Muscle layer of duodenum (tissue), 2 donors: ENCODE measurements around the gene RNASEH2B.

ENCODE experiments used
- H3K27ac ChIP-seq: one replicate; pipeline ENCODE4 v1.7.0; 2013; ENCODE audit warnings: mild to moderate bottlenecking, low read length
- H3K27me3 ChIP-seq: one replicate; pipeline ENCODE4 v1.7.0; 2013; ENCODE audit warnings: low read depth, mild to moderate bottlenecking, control low read depth, low read length
- H3K36me3 ChIP-seq, 2 donors: one replicate each; pipeline ENCODE4 v1.7.0; 2013; ENCODE audit warnings: low read length in 2 of 2, control low read depth in 1 of 2, mild to moderate bottlenecking in 1 of 2; ENCODE audit not compliant: insufficient read depth in 2 of 2, control insufficient read depth in 1 of 2
- H3K4me1 ChIP-seq, 2 donors: one replicate each; pipeline ENCODE4 v1.7.0; 2013; ENCODE audit warnings: low read length in 2 of 2, mild to moderate bottlenecking in 2 of 2, control low read depth in 1 of 2, moderate library complexity in 1 of 2; ENCODE audit not compliant: insufficient read depth in 2 of 2, control insufficient read depth in 1 of 2
- H3K4me3 ChIP-seq, 2 donors: one replicate each; pipeline ENCODE4 v1.7.0; 2013; ENCODE audit warnings: low read length in 2 of 2, low read depth in 1 of 2, mild to moderate bottlenecking in 1 of 2
- H3K9me3 ChIP-seq, 2 donors: one replicate each; pipeline ENCODE4 v1.7.0; 2013; ENCODE audit warnings: low read length in 2 of 2, control low read depth in 1 of 2, mild to moderate bottlenecking in 1 of 2; ENCODE audit not compliant: control insufficient read depth in 1 of 2
- donor health status: healthy.

Gene RNASEH2B, protein sequence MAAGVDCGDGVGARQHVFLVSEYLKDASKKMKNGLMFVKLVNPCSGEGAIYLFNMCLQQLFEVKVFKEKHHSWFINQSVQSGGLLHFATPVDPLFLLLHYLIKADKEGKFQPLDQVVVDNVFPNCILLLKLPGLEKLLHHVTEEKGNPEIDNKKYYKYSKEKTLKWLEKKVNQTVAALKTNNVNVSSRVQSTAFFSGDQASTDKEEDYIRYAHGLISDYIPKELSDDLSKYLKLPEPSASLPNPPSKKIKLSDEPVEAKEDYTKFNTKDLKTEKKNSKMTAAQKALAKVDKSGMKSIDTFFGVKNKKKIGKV

DNA sequence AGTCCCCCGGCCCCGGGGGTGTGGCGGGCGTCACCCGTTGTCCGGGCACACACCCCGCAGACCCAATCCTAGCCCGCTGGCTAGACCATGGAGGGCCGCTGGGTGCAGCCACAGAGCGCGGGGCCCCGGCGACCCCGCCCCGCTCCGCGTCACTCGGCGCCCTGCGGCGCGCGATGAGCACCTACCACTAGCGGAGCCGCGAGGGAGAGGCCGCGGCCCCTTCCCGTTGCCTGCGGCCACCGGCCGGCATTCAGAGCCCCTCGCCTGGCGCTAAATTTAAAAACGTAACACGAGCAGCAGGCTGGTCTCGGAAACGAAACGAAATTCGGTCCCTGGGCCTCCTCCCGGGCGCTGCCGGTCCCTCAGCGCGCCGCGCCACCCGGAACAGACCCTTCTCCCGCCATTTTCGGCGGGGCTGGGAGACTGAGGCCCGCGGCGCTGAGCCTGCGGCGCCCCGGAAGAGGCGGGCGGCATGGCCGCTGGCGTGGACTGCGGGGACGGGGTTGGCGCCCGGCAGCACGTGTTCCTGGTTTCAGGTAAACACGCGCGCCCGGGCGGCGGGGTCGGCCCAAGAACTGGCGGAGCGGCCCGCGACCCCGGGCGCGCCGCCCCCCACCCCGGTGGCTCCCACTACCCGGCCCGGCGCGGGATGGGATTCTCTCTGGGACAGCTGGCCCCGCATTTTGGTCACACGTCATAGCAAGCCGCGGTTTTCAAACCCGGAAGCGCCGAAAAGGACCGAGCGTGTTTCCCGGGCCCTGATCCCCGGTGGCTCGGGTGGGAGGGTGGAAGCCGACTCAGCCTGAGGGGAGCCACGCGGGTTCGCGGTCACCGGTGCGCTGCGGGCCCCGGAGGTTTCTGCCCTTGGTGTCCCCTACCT, at the start of gene RNASEH2B:
RNASEH2B (plus strand) TSS at position 187 of the 880 bp plus-strand sequence; CDS start at position 473, 286 bp downstream.
- no peaks in the 10 kb centered on the region for H3K9me3 ChIP-seq
- peaks cover 24 to 25% of the 10 kb centered on the region in 2 donors for H3K4me1 ChIP-seq
- H3K27me3 ChIP-seq = no peaks in the 10 kb centered on the region
- no peaks in the 10 kb centered on the region for H3K36me3 ChIP-seq
- H3K4me3 ChIP-seq = peak within 1 kb of the TSS; percentile 83 to 86
- H3K27ac ChIP-seq = peak within 1 kb of the TSS; percentile 92

DNA sequence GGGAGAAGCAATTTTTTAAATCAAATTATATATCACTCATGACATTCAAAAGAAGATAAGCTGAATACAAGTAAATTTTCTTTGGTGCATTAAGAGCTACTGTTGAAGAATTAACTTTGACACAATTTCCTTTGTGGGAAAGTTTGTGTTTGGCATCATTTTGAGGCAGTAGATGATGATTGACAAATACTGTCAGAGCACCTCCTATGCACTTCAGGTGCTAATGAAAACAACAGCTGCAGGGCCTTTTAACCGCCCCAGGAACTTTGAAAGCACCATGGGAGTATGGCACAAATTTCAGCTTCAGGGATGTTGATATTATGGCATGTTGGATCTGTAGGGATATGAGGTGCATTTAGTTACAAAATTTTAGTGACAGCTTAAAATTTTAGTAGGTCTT, 45.1 kb upstream of the RNASEH2B start:
- Histone ChIP-seq H3K4me3 (no peak overlapping the region), H3K36me3 (no peaks in the 10 kb centered on the region), H3K4me1 (no peaks in the 10 kb centered on the region), H3K27ac (no peak overlapping the region), H3K27me3 (no peaks in the 10 kb centered on the region), H3K9me3 (peaks cover 0 to 6% of the 10 kb centered on the region in 2 donors)

DNA sequence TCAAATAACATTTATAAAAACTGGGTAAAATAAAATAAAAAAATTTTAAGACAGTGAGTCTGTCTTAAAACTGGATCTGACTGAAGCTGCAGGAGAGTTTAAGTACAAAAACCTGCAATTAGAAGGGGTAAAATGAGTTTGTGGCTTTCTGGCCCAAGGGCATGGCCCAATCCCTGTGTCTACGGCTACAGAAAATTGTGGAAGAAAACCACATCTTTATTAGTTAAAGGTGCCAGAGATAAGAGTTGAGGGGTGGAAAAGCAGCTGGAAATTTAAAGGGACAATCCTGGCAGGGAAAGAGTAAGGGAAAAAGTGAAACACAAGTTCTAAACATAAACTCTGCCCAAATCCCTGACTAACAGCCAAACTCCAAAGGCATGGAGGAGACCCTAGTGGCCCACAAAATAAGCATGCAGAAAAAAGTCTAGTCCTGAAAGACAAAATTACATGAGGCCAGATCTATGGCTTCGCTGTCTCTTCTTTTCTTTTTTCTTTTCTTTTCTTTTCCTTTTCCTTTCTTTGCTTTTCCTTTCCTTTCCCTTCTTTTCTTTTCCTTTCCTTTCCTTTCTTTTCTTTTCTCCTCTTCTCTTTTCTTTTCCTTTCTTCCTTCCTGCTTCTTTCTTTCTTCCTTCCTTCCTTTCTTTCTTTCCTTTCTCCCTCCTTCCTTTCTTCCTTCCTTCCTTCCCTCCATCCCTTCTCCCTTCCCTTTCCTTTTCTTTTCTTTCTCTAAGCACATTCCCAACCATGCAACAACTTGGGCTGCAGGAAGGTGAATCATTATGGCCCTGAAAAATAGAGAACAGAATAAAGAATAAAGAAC, 42.6 kb upstream of the RNASEH2B start:
- Histone ChIP-seq H3K4me1 (no peaks in the 10 kb centered on the region), H3K4me3 (no peak overlapping the region), H3K36me3 (no peaks in the 10 kb centered on the region), H3K9me3 (peaks cover 0 to 6% of the 10 kb centered on the region in 2 donors), H3K27me3 (no peaks in the 10 kb centered on the region), H3K27ac (no peak overlapping the region)

DNA sequence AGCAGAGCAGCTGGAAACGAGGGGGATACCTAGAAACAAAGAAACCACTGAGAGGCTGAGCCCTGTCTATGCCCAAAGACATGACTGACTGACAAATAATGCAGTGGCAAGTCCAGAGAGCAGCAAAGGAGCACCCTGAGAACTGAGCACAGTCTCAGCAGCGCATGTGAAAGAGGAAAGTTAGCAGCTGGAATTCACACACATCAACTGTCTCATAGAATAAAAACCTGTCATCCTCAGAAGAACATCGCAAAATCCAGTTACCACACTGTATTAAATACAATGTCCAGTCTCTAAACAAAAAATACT, 42.0 kb upstream of the RNASEH2B start:
- Histone ChIP-seq H3K4me1 (no peaks in the 10 kb centered on the region), H3K27ac (no peak overlapping the region), H3K9me3 (peaks cover 0 to 4% of the 10 kb centered on the region in 2 donors), H3K36me3 (no peaks in the 10 kb centered on the region), H3K27me3 (no peaks in the 10 kb centered on the region), H3K4me3 (no peak overlapping the region)

DNA sequence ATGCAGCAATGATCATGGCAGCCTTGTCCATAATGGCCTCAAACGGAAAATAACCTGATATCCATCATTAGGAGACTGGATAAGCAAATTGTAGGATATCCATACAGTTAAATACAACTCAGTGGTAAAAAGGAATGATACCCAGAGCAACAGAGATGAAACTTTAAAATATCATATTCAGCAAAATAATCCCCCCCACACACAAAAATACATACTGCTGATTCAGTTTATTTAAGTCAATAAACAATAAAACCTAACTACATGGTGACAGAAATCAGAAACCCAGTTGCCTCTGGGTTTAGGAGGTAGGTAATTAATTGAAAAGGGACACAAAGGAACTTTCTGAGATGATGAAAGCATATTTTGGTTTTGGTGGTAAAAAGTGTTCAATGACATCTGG, 38.2 kb upstream of the RNASEH2B start:
- Histone ChIP-seq H3K27me3 (no peaks in the 10 kb centered on the region), H3K4me3 (no peak overlapping the region), H3K36me3 (no peaks in the 10 kb centered on the region), H3K4me1 (no peaks in the 10 kb centered on the region), H3K9me3 (no peaks in the 10 kb centered on the region), H3K27ac (no peak overlapping the region)

DNA sequence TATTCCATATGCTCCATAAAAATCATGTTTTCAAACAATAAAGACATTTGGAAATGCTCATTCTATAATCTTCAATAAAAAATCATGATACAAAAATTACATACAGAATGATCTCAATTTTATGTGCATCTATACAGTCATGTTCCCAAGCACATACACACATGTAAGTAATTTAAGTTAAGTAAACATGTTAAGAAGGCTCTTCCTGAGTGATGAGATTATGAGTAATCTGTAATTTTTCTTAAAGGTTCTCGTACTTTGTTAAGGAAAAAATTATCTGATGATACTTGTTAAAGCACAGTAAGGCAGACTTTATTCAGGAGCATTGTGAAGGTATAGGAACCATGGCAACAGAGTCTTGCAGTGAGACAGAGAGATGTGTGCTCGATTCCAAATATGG, 36.1 kb upstream of the RNASEH2B start:
- no peaks in the 10 kb centered on the region for H3K4me1 ChIP-seq
- no peak overlapping the region for H3K4me3 ChIP-seq
- H3K27ac ChIP-seq = no peak overlapping the region
- H3K9me3 ChIP-seq = no peaks in the 10 kb centered on the region
- no peaks in the 10 kb centered on the region for H3K27me3 ChIP-seq
- H3K36me3 ChIP-seq = no peaks in the 10 kb centered on the region

DNA sequence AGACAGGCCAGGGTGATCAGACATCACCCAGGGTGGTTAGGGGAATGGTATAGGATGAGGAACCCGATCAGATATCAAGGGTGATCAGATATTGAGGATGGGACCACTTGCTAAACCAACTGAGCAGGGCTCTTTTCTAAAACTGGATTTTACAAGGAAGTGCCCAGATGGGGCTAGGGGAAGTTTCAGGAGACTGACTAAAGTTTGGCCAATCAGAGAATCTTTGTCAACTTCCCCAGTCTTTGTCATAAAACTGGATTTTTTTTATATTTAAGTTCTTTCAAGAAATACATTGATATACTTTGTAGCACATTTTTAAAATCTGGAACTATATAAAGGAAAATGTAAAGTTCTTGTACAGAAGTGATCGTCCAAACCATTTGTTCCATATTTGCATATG, 35.6 kb upstream of the RNASEH2B start:
- Histone ChIP-seq H3K4me1 (no peaks in the 10 kb centered on the region), H3K27me3 (no peaks in the 10 kb centered on the region), H3K36me3 (no peaks in the 10 kb centered on the region)

DNA sequence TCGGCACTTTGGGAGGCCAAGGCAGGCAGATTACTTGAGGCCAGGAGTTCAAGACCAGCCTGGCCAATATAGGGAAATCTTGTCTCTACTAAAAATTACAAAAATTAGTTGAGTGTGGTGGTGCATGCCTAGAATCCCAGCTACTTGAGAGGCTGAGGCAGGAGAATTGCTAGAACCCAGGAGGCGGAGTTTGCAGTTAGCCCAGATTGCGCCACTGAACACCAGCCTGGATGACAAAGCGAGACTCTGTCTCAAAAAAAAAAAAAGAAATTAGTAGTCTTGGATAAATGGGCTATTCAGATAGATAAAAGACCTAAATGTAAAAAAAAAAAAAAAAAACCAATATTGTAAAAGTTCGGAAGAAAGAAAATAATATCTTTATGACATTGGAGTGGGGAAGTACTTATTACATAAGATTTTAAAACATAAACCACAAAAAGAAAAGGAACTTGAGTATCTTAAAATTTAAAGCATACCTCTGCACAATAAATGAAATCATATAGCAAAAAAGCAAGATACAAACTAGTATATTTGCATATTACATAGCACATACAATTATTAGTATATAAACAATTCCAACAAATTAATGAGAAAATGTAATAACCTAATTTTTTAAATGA, 26.7 kb upstream of the RNASEH2B start:
- H3K4me1 ChIP-seq = no peaks in the 10 kb centered on the region
- H3K4me3 ChIP-seq = no peak overlapping the region
- no peaks in the 10 kb centered on the region for H3K9me3 ChIP-seq
- H3K27ac ChIP-seq = no peak overlapping the region
- H3K27me3 ChIP-seq = no peaks in the 10 kb centered on the region
- H3K36me3 ChIP-seq = no peaks in the 10 kb centered on the region

More for the DNA sequence above, 35.6 kb upstream of the RNASEH2B start:
- H3K27ac ChIP-seq = no peak overlapping the region
- no peaks in the 10 kb centered on the region for H3K9me3 ChIP-seq
- no peak overlapping the region for H3K4me3 ChIP-seq

DNA sequence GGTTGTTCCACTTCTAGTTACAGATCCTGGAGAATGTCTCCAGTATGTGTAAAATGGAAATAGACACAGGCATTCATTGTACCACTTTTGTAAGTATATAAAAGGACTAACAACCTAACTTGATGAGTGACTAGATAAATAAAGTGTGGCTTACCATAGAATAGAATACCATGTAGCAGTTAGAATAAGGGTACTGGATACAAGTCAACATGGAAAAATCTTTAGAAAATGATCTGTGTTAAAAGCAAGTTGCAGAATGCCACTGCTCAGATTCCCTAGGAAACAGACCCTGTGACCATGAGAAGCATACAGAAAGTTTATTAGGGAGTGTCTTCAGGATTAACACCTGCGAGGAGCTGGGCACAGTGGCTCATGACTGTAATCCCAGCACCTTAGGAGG, 25.9 kb upstream of the RNASEH2B start:
- no peaks in the 10 kb centered on the region for H3K36me3 ChIP-seq
- H3K4me3 ChIP-seq = no peak overlapping the region
- H3K4me1 ChIP-seq = no peaks in the 10 kb centered on the region
- H3K27ac ChIP-seq = no peak overlapping the region
- H3K27me3 ChIP-seq = no peaks in the 10 kb centered on the region
- no peaks in the 10 kb centered on the region for H3K9me3 ChIP-seq

DNA sequence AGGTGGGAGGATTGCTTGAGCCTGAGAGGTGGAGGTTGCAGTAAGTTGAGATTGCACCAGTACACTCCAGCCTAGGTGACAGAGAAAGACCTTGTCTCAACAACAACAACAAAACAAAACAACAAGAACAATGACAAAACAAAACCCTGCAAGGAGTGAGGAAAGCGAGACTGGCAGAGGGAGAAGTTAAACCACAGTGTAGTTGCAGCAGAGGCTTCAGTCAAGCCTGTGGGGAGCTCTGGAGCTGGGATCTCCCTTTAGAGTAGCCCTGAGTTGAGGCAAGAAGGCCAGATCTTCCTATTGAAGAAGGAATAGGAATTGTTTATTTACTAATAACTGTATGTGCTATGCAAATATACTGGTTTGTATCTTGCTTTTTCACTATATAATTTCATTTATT, 25.3 kb upstream of the RNASEH2B start:
- no peak overlapping the region for H3K4me3 ChIP-seq
- H3K27ac ChIP-seq = no peak overlapping the region
- no peaks in the 10 kb centered on the region for H3K9me3 ChIP-seq
- no peaks in the 10 kb centered on the region for H3K36me3 ChIP-seq
- H3K27me3 ChIP-seq = no peaks in the 10 kb centered on the region
- no peaks in the 10 kb centered on the region for H3K4me1 ChIP-seq

DNA sequence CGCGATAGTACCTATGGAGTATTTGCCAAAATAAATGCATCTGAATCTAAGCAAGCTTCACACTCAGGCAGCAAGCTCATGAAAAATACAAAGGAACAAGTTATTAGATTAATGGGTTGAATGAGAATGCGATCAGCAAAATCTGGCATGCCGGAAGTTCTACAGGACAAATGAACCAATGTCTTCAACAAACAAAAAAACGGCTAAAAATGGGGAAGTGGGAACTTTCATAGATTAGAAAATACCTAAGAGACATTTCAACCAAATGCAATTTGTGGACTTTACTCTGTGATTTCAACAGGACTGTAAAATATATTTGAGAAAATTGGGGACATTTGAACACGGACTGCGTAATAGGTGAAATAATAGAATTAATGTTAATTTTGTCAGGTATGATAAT, 22.4 kb upstream of the RNASEH2B start:
- no peaks in the 10 kb centered on the region for H3K9me3 ChIP-seq
- no peak overlapping the region for H3K4me3 ChIP-seq
- no peaks in the 10 kb centered on the region for H3K4me1 ChIP-seq
- no peak overlapping the region for H3K27ac ChIP-seq
- no peaks in the 10 kb centered on the region for H3K27me3 ChIP-seq
- H3K36me3 ChIP-seq = no peaks in the 10 kb centered on the region
